Fibroblast of the aortic adventitia (primary cell): ENCODE data around the gene CALCOCO1. TPM values are rescaled to one million over a fixed set of nuclear protein-coding genes. Genes with fewer than 3 reads are reported as not detected.

Source experiments
- DNase-seq: peaks from one replicate; pipeline ENCODE4 v3.0.0-alpha.2; 2010; ENCODE audit warnings: low read depth
- H3K4me3 ChIP-seq: 2 replicates; pipeline ENCODE4 v1.5.1; 2011; ENCODE audit warnings: low read depth, mild to moderate bottlenecking, control low read depth, low read length, moderate library complexity
- total RNA-seq: library from RNA; depleted of rRNA; stranded (reverse); fragments of >200 nt; gene quantifications from 2 replicates; pipeline ENCODE4 v1.2.3, GENCODE V29; 2012; ENCODE audit warnings: low replicate concordance
- TF ChIP-seq, protein P1 (sequence below): IDR thresholded peaks from 2 replicates; pipeline ENCODE4 v1.5.1; 2011; ENCODE audit warnings: mild to moderate bottlenecking, low read length, control low read depth, inconsistent platforms; ENCODE audit not compliant: insufficient read depth

The CALCOCO1 gene, protein sequence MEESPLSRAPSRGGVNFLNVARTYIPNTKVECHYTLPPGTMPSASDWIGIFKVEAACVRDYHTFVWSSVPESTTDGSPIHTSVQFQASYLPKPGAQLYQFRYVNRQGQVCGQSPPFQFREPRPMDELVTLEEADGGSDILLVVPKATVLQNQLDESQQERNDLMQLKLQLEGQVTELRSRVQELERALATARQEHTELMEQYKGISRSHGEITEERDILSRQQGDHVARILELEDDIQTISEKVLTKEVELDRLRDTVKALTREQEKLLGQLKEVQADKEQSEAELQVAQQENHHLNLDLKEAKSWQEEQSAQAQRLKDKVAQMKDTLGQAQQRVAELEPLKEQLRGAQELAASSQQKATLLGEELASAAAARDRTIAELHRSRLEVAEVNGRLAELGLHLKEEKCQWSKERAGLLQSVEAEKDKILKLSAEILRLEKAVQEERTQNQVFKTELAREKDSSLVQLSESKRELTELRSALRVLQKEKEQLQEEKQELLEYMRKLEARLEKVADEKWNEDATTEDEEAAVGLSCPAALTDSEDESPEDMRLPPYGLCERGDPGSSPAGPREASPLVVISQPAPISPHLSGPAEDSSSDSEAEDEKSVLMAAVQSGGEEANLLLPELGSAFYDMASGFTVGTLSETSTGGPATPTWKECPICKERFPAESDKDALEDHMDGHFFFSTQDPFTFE
- total RNA-seq = 96.2 and 234 TPM in 2 replicates

DNA sequence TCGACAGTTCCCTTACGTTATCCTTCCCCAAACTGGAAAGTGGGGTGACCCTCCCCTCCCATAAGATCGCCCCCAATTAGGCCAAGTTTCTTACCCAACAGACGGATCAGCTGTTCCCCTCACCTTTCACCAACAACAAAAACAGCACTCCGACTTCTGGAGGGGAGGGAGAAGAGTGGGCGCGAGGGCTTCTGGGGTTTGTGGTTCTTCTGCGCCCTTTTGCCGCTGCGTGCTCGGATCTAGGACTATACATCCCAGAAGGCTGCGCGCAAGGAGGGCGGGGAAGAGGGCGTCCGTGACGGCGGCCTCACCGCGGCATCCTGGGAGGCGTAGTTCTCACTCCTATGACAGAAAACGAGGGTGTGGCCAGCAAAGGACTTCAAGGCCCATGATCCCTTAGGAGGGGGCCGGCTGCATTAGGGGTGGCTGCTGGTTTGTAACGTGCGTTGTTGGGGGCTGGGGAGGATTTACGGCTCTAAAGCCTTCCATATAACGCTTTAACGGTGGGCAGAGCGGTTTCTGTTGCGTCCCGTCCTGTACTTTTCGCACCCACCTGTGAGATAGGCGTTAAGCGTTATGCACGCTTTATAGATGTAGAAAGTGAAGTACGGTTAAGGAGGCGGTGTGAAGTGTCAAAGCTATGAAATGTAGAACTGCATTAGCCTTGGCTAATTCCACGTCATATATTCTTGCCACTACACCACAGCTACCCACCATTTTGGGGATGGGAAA, at the start of gene CALCOCO1:
TSS of gene CALCOCO1 (minus strand) at position 143 of the 732 bp plus-strand sequence. CDS start 2,210 bp downstream, outside the sequence.
- TF ChIP-seq, protein P1, sequence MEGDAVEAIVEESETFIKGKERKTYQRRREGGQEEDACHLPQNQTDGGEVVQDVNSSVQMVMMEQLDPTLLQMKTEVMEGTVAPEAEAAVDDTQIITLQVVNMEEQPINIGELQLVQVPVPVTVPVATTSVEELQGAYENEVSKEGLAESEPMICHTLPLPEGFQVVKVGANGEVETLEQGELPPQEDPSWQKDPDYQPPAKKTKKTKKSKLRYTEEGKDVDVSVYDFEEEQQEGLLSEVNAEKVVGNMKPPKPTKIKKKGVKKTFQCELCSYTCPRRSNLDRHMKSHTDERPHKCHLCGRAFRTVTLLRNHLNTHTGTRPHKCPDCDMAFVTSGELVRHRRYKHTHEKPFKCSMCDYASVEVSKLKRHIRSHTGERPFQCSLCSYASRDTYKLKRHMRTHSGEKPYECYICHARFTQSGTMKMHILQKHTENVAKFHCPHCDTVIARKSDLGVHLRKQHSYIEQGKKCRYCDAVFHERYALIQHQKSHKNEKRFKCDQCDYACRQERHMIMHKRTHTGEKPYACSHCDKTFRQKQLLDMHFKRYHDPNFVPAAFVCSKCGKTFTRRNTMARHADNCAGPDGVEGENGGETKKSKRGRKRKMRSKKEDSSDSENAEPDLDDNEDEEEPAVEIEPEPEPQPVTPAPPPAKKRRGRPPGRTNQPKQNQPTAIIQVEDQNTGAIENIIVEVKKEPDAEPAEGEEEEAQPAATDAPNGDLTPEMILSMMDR = no peak
- DNase-seq = peak; percentile 97
- H3K4me3 ChIP-seq = peak within 1 kb of the TSS; percentile 97

DNA sequence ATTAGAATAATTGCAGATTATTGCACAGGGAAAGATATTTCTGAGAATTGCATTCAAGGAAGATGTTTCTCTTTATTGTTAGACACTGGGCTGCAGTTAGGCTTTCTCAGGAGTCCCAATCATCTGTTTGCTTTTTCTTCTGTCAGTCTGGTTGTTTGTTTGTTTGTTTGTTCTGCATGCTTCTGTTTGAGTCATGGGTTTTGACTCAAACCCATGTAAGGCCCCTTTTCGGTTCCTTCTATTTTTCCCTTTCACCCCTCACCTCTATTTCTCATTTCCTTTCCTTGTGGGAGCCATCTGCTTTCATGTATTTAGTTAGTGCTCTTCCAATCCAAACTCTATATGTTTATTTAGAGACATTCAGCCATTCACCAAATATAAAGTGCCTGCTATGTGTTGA, 49.6 kb upstream of the CALCOCO1 start:
- TF ChIP-seq, protein P1 = no peak
- H3K4me3 ChIP-seq = no peak overlapping the region
- DNase-seq = no peak

DNA sequence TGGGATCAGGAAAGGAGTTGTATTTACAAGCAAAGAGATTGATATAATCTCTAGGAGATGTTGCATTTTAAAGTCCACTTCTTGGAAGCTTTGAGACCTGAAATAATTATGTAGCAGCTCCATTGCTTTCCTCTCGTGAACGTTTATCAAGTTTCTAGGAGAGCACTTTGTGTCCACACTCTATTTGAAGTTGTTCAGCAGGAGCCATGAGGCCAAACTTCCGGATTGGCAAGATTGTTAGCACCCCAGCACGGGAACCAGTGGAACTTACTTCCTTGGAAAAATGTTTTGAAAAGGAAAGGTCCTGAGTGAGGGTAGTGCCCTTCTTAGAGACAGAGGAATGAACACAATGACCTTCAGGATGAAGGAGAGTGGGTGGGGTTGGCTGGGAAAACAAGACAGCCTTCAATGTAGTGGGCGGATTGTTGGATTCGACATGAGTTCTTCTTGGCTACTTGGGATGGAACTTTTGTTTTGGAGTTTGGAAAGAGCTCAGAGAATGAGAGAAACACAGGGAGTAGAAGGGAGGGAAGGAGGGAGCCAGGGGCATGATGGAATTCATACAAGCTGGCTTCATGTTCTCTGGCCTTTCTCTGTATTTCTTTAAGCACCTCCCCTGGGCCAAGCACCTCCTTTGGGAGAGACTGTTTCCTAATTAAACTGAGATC, 48.4 kb upstream of the CALCOCO1 start:
- H3K4me3 ChIP-seq = no peak overlapping the region
- peak; percentile 73 for DNase-seq
- TF ChIP-seq, protein P1 = no peak

DNA sequence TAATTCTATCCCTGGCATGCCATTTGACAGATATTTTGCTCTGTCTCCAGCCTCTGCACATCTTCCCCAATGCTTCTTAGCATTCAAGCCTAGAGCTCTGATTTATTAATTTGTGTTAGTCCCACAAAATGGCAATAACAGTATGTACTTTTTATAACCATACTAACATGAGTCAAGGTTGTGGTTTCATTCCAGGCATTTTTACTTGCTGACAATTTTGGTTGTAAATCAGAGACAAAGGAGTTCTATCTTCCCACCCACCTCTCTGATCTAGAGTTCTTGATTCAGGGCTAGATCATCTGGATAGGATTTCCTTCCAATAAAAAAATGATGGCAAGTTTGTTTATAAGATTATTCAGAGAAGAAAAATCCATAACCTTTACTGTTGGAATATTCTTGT, 43.0 kb upstream of the CALCOCO1 start:
- TF ChIP-seq, protein P1 = no peak
- H3K4me3 ChIP-seq = no peak overlapping the region
- peak; percentile 95 for DNase-seq

DNA sequence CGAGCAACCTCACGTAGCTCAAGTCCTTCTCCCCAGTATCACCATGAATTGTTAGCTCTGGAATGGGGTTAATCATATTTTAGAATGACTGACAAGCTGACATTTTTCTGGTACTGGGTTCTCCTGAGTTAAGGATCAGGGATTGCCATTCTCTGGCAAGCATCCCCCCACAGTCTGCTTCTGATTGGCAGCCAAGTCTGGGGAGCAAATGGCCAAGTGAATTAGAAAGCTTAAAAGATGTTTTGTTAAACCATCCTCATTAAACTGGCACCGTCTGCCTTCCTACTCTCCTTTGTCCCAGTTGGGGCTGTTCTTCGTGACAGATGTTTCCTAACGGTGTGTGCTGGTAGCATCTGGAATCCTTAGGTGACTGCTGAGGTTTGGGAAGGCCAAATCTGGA, 41.7 kb upstream of the CALCOCO1 start:
- no peak overlapping the region for H3K4me3 ChIP-seq
- DNase-seq = no peak
- TF ChIP-seq, protein P1 = no peak

DNA sequence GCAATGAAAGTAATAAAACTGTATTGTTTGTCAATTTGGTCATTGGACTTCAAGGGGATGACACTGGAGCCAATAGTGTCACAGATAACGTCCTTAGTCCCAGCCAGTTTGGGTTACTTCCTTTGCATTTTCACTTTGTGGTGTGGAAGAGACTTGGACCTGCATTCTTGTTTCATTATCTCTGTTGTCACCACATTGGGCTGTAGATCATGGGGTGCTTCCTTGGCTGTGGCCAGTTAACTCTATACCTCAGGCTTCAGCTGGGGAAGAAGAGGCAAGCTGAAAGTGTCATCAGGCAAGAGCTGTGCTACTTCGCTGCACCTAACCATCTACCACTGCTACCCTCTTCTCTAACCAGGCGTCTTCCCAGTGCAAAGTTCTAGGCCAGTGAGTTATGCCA, 39.6 kb upstream of the CALCOCO1 start:
- H3K4me3 ChIP-seq = no peak overlapping the region
- peak; percentile 25 for DNase-seq
- TF ChIP-seq, protein P1 = no peak
